A172 (cell line): ENCODE measurements around the gene MARCHF10. TPM values are rescaled to one million over a fixed set of nuclear protein-coding genes. Genes with fewer than 3 reads are reported as not detected.

Experiments used
- DNase-seq: peaks from one replicate; pipeline ENCODE4 v3.0.0-alpha.2; 2015; ENCODE audit warnings: low spot score
- total RNA-seq: library from RNA; depleted of rRNA; stranded (reverse); fragments of >200 nt; shearing (Covaris generic); gene quantifications from 2 replicates; pipeline ENCODE4 v1.2.3, GENCODE V29; 2014

The MARCHF10 gene
- total RNA-seq, 1 experiment from 2014 or later = not detected

DNA sequence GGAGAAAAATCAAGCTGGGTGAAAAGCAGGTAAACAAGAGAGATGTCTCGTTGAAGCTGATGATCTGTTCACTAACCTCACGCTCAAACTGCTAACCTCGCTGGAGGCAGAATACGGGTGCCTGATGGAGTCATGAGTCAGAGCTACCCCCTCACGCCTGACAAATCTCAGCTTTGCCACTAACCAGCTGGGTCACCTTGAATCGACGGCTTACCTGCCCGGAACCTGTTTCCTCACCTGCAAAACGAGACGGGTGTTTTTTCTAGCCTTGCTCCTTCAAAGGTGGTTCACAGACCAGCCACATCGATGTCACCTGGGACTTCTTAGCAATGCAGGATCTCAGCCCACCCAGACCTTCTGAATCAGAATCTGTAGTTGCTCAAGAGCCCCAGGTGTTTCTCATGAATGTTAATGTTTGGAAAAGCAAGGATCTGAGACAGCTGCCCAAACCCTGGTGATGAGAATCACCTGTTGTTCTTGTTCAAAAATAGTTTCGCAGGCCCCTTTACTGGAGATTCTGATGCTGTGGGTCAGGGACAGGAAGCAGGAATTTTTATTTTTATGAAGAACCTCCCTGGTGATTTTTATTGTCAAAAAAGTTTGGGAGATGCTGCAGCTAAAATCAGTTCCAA lies 56.9 kb downstream of the MARCHF10 start:
- DNase-seq = no peak

DNA sequence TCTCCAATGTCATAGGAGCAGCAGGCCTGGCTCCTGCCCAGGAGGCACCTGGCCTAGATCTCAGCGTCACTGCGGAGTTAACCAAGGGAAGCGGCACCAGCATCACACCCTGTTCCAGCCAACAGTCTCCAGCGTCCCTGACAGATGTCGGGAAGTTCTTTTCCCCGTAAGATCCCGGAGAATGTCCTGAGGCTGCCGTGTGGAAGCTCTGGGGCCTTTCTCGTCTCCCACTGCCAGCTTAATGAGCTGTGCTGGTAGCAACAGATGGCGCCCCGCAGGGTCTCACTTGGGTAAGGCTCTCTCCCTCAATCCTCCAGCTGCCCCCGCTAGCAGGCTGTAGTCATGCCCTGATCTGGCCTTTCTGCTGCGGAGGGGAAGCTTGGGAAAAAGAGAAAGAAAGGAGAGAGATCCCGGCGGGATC lies 57.5 kb downstream of the MARCHF10 start:
- DNase-seq = no peak

DNA sequence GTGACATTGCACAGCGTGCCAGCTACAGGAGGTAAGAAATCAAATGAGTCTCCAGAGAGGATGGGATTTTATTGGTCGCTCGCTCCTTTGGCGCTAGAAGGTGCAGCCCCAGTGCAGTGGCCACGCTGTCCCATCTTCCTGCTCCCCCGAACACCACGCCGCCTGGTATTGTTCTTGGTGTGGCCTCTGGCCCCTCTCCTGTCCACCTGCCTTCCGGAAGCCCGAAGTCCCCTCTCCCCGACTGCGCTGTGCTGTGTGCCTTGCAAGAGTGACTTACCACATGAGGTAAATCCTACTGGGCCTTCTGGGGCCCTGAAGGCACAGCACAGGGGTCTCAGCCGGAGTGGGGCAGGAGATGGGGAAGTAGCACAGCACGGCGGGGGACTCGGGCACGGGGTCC lies 58.2 kb downstream of the MARCHF10 start:
- DNase-seq = no peak

DNA sequence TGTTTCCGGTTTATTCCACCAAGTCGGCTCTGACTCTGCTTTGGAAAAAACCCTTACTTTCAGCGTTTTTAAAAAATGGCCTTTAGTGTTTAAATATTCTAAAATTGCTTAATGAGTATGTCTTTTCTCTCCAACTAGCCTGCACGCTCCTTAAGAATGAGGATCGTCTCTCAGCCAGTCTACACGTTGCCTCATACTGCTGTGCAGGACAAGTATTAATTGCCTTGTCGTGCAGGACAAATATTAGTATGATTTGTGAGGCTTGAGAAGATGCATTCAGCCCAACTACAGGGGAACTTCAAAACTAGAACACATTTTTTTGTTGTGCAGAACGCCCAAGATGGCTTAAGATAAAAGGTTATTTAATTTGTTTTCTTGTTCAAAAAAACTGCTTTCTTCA lies 61.2 kb downstream of the MARCHF10 start:
- DNase-seq = no peak

DNA sequence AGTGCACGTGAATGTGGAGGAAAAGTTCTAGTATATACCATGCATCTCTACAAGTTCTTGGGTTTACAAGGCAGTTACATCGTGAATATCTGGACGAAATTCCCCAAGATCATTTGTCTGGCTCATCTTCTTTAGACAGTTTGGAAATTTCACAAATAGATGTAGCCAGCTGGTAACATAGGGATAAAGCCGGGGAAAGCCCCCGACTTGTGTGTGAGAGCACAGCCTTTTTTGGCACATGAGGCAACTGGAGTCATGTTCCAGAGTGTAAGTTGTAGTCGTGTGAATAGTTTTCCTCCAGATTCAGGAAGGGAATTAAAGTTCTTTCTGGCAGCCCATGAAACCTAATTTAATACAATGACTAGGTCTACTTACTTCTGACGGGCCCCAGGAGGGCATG lies 62.3 kb downstream of the MARCHF10 start:
- no peak for DNase-seq

DNA sequence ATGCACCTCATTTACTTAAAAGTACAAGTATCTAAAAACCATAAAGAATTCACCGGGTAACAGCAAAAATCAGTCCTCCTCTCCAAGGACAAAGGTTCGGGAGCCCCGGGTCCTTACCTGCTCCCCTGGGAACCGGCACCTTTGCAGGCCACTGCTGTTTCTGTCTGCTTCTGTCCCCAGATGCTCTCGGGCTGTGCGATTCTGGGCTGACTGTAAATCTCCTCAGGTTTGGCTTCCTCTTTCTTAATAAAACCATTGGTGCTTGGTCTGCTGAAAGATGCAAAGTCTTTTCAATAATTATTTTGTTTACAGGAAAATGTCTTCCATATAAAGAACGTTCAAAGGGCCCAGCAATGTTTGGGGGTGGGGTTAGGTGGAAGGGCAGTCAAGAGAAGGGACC lies 63.9 kb downstream of the MARCHF10 start:
- DNase-seq = no peak

DNA sequence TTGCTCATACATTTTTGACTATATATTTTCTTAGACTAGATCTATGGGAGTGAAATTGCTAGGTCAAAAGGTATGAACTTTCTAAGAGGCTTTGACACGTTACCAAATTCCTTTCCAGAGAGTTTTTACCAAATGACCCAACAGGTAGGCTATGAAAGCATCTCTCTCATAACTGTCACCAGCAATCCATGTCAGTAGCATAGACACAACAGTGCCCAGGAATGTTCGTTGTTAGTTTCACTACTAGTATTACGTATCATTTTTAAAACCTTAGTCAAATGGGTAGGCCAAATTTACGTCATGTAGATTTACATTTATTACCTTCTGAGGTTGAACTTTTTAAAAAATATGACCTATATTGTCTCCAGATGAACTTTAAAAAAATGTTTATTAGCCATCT lies 66.8 kb downstream of the MARCHF10 start:
- no peak for DNase-seq

DNA sequence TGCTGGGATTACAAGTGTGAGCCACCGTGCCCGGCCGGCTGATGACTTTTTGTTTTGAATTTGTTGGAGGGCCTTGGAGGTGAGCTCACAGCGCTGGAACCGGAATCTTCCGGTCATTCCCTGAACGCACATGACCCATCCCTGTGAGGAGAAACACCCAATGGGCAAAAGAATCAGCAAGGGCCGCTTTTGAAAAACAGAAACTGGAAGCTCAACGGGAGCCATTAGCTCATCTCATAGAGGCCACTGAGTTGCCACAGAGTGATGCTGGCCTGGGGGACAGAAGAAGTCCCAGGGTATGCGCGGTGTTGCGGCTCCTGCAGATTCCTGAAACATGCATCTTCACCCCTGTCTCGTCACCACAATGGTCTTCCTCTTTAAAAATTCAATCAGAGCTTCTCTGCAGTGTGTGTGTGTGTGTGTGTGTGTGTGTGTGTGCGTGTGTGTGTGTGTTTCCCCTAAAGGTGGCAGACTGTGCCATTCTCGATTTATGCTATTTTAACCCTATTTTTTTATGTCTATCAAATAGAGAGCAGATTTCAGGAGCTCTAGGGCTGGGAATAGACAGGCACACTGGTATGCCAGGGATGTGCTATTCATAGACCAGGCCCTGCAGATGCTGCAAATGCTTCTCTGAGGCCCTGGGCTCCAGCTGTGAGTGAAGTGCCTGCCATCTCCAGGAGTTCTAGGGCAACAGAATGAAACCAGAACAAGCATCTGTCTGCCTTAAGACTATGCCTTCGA lies 68.3 kb downstream of the MARCHF10 start:
- no peak for DNase-seq

DNA sequence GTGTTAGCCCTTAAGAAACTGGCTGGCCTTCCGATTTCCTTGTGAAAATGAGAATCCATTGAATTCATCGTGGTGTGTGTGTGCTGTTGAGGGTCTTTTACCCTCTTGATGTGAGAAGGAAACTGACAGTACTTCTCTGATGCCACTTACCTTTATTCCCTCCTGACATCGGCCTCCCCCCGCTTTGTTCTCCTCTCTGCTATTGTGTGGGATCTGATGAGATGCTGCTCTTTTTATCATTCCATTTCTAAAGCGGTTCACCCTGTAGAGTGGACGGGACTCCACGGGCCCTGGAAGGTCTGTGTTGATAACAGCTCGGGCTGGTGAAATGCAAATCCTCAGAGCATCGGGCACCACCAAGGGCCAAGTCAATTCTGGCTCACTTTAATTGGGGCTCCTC lies 69.8 kb downstream of the MARCHF10 start:
- no peak for DNase-seq

DNA sequence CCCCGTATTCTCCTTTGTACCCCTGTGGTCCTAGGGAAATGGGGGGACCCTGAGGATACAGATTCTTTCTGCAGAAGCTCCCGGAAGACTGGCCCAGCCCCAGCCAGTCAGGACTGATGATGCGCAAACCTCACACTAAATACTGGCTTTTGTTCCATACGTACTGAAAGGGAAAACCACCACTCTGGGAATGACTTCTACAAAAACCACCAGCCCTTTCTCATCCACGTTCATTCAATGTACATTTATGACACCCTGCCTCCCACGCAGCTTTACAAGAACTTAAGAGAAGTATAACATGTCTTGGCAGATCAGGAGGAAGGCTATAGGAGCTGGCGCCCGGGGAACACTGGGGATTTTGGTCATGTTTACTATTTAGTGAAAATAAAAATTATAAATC lies 70.6 kb downstream of the MARCHF10 start:
- DNase-seq = no peak

DNA sequence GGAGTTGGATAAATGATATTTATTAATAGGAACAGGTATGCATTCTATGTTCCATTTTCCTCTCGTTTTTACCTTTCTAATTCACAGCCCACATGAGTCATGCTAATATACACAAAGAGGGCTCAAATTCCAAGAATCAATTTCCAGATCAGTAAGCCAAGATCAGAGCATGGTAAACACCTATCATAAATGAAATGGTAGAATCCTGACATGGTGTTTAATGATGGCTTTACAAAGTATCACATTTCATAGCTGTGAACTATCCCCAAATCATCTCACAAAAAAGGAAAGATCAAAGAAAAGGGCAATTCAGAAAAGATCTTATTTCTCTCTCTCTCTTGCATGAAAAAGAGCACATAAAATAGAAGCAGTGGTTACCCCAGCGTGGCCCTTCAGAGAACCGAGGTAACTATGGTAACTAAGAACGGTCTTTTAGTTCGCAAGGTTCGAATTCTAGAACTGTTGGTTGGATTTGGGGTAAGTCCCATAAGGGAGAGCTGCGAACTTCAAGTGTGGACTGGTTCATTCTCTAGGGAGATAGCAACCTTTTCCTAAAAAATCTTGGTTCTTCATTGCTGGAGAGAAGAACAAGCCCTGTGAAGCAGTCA lies 73.0 kb downstream of the MARCHF10 start:
- no peak for DNase-seq

DNA sequence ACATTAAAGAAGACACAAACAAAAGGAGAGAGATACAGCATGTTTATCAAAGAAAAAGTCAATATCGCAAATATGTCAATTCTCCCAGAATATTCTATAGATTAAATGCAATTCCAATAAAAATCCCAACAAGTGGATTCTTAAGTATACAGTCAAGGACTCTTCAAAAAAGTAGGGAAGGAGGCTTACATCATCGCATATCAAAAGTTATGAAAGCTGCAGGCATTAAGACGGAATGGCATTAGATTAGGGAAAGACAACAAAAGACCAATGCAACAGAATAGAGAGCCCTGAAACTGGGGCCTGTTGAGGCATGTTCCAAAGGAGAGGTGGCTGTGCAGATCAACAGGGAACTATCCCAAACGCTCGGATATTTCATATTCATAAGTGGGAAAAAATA lies 76.0 kb downstream of the MARCHF10 start:
- DNase-seq = no peak

DNA sequence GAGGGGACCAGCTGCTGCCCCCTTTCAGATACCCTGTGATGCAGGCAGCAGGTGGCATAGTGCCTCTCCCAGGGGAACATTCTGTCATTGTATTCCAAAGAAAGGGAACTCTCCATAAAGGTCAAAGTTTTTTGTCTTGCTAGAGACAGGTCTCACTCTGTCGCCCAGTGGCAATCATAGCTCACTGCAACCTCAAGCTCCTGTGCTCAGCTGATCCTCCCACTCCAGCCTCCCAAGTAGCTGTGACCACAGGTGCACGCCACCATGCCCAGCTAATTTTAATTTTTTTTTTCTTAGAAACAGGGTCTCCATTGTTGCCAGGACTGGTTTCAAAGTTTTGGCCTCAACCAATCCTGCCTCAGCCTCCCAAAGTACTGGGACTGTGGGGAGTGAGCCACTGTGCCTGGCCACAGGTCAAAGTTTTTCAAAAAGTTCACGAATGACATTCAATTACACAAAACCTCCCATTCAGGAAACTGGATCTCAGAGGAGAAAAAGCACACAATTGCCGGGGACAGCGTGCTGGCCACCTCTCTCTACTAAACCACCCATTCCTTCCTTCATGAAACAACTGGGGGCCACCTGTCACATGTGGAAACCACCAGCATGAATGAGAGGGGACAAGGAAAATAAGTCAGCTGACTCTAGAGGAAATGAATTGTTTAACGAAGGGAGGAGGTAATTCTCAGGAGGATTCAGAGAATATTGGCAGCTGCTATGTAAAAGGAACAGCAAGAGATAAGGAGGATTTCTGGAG lies 80.0 kb downstream of the MARCHF10 start:
- no peak for DNase-seq

DNA sequence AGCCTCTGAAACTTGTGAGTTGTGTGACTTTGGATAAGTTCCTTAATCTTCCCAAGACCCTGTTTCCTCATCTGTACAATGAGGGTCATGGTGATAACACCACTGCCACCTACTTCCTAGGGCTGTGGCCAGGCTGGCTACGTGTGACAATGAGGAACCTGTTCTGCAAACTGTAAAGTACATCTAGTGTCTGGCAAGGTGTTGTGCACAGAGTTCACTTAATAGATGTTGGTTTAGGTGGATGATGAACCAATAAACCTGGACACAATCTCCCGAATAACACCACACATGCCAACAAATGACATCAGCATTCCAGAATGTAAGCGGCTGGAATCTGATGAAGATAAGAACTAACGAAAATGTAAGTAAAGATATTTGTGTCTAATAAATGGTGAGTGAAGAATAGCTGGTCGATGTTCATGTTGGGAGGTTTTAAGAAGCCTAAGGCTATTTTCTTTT lies 82.3 kb downstream of the MARCHF10 start:
- DNase-seq = peak; percentile 43

DNA sequence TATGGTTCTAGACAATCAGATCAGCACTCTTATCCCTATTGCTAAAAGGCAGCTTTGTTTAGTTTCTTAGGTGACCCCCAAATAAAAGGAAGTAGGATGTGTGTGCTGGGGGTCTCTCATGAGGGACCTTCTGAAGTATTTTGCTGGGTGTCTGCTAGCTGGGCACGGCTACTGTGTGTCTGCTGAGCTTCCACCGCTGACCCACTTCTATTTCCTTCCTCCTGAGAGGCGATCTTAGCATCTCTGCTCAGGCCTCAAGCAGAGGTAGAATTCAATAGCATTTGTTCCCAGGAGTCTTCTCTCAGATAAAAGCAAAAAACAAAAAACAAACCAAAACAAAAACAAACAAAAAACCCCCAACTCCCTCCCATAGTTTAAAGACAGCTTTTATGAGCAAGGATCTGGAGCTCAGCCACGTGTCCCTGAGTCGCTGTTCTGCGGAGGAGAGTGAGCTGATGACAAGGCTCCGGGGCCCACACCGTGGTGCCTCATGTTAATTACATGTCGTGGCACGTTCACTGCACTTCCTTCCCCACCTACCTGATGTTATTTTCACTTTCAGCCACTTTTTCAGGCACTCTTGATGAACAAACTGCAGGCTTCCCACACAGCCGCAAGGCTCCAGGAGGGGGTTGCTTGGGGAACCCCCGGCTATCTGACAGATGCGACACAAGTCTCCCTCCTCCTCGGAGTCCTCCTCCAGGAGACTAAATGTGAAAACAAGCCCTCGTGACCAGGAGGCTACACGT lies 83.5 kb downstream of the MARCHF10 start:
- peak; percentile 18 for DNase-seq

DNA sequence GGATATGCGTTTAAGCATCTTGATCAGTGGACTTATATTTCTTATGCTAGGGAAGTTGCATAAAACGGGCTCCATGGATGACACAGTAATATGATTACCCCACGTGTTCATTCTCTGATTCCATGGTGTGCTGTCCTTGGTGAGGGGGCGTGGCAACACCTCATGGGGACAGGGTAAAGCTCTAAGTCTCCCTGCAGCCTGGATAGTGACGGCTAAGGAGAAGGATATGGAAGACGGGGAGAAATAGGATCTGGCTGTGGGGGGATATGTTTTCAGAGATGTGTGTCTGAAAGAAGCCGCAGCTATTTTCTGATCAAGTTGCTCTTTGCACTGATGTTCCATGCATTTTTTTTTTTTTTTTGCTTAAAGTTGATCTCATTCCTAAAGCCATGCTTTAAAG lies 84.3 kb downstream of the MARCHF10 start:
- no peak for DNase-seq

DNA sequence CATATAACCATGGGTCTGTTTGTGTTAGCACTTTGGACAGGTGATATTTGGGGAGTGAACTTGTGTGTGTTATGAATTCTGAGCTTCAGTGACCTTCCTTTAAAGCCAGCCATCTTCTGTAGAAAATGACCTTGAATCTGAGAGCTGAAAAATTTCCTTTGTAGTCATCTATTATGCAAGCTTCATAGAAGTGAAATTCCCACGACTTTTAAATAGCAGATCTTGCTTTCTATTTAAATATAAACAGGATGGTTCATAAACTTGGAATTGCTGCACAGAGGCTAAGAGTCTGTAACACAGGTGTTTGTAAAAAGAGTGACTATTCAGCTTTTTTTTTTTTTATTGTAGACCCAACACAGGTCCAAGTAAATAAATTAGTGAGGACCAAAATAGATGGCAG lies 85.5 kb downstream of the MARCHF10 start:
- no peak for DNase-seq

DNA sequence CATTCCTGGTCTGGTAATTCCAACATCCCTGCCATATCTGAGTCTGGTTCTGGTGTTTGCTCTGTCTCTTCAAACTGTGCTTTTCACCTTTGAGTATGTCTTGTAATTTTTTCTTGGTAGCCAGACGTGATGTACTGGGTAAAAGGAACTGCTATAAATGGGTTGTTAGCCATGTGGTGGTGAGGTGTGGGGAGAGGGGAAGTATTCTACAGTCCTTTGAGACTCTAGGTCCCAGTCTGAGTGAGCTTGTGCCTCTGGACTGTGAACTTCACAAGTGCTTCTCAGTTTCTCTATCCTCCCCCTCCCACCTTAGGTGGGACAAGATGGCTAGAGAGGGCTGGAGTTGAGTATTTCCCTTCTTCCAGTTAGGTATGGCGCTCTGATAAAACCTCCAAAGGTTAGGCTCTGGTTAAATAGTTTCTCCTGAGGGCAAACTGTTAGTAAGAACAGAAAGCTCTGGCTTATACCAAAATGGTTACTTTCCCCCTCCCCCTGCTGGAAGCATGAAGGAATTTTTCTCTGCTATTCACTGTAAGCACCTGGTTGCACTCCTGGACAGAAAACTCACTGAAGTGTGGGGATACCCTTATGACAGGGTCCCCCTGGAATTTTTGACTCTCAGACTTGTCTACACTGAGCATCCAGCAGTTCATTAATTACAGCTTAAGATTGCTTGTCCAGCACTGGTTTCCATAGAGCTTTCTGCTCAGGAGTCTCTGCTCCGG lies 87.8 kb downstream of the MARCHF10 start:
- peak; percentile 28 for DNase-seq

DNA sequence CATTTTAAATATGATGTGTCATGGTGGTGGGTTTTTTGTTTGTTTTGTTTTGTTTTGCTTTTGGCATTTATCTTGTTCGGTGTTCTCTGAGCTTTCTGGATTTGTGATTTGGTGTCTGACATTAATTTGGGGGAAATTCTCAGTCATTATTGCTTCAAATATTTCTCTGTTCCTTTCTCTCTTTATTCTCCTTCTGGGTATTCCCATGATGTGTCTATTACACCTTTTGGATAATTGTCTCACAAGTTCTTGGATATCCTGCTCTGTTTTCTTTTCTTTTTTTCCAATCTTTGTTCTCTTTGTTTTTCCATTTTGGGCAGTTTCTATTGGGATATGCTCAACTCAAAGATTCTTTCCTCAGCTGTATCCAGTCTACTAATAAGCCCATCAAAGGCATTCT lies 88.5 kb downstream of the MARCHF10 start:
- DNase-seq = no peak

DNA sequence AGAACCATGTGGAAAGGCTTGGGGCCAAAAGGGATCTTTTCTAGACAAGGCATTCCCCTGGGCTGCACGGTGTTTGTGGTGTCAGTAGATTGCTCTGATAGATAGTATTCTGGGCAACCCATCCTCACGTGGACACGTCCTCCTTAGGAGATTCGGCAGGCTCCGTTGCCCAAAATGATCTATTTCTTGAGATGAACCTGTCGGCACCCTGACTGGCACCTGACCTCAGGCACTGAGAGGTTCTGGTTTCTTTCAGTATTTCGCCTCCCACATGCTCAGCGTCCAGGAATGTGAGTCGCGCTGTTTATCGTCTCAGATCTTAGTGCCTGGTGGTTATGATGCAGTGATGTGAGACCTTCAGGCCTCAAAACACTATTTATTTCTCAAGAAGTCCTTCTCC lies 89.7 kb downstream of the MARCHF10 start:
- DNase-seq = peak; percentile 69

DNA sequence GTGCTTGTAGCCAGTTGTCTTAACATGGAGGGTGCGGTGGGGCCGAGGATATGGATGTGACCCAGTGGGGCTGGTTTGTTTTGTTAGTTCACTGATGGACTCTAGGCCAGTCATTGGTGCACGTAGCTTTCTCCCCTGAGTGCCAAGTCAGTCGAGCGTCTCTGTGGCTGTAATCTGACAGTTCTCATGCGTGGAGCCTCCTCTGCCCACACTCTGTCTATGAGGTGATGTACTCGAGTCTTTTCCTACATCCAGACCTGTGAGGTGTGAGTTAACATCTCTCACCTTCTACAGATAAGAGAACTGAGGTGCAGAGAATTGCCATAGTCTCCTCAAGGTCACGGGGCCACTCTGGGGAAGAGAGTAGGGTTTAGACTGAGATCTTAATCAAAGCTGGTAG lies 90.2 kb downstream of the MARCHF10 start:
- no peak for DNase-seq
